Stomach (tissue), 9 donors: ENCODE results near the gene UQCRFS1. TPM values are rescaled to one million over a fixed set of nuclear protein-coding genes. Genes with fewer than 3 reads are reported as not detected.

ENCODE experiments used
- DNase-seq, 2 donors: peaks; one replicate each; pipeline versions ENCODE4 v3.0.0 to v3.0.0-alpha.2; 2013 to 2019
- H3K27ac ChIP-seq, 5 donors: fragments of 200-600 bp in 4 of 5; sonication (generic) in 4 of 5; one replicate each; pipeline ENCODE4 v1.5.1; 2013 to 2019; ENCODE audit warnings: mild to moderate bottlenecking in 1 of 5, moderate library complexity in 1 of 5
- H3K27me3 ChIP-seq, 3 donors: fragments of 200-600 bp; sonication (generic); one replicate each; pipeline ENCODE4 v1.5.1; 2017 to 2019; ENCODE audit warnings: mixed run types in 1 of 3
- H3K36me3 ChIP-seq, 4 donors: fragments of 200-600 bp; sonication (generic); 1 replicate in 3 of 4; 2 replicates in 1 of 4; pipeline ENCODE4 v1.5.1; 2016 to 2019
- H3K4me1 ChIP-seq, 4 donors: fragments of 200-600 bp; sonication (generic); one replicate each; pipeline ENCODE4 v1.5.1; 2016 to 2019
- H3K4me3 ChIP-seq, 4 donors: fragments of 200-600 bp; sonication (generic) in 3 of 4; one replicate each; pipeline ENCODE4 v1.5.1; 2016 to 2019; ENCODE audit warnings: mild to moderate bottlenecking in 1 of 4
- H3K9me3 ChIP-seq, 4 donors: fragments of 200-600 bp; sonication (generic); one replicate each; pipeline ENCODE4 v1.5.1; 2016 to 2019
- EP300 ChIP-seq: sonication (generic); formaldehyde crosslinking; IDR thresholded peaks from one replicate; pipeline ENCODE4 v1.6.1; 2017; ENCODE audit warnings: antibody characterized with exemption
- POLR2A ChIP-seq, 4 donors: fragments of 450-650 bp; IDR thresholded peaks; one replicate each; pipeline ENCODE4 v1.6.1; 2016; ENCODE audit warnings: antibody characterized with exemption in 4 of 4, control low read depth in 2 of 4, mild to moderate bottlenecking in 1 of 4, moderate library complexity in 1 of 4
- POLR2AphosphoS5 ChIP-seq, 3 donors: sonication (generic); formaldehyde crosslinking; IDR thresholded peaks; one replicate each; pipeline ENCODE4 v1.6.1; 2016; ENCODE audit warnings: antibody characterized with exemption in 3 of 3
- whole genome bisulfite sequencing, 5 donors: extraction: QIAGEN DNeasy Blood & Tissue Kit in 3 of 5; methylation state at CpG; one replicate each; pipeline versions ENCODE4 v1.1.5 to v1.1.7; 2013 to 2018; 5-methylcytosine and 5-hydroxymethylcytosine counted together
- intact Hi-C: fragments of 100-400 bp; cut with DNase I; formaldehyde crosslinking; loops from one replicate; pipeline ENCODE4 v1.15.1; 2023; ENCODE audit warnings: low total_unique reads
- polyA plus RNA-seq, 3 donors: library from polyadenylated mRNA; stranded (reverse); fragments of 200-250 nt; gene quantifications; one replicate each; pipeline ENCODE4 v1.2.3, GENCODE V29; 2013
- total RNA-seq, 5 donors: library from RNA; depleted of rRNA; stranded (reverse); fragments of >200 nt; gene quantifications; one replicate each; pipeline versions ENCODE4 v1.1.0 to v1.2.3, GENCODE V29; 2014 to 2016
- TF ChIP-seq, protein P1 (sequence below), 7 experiments: fragments of 450-650 bp in 4 of 7; fragments of 200-600 bp in 3 of 7; sonication (generic) in 3 of 7; IDR thresholded peaks; one replicate each; pipeline ENCODE4 v1.5.1; 2016 to 2019; ENCODE audit warnings: antibody characterized with exemption in 7 of 7, control low read depth in 2 of 7, mild to moderate bottlenecking in 1 of 7
- donor health status: healthy with polysubstance abuse.
- donor health status: Bipolar disorder and iron deficiency.
- donor health status: healthy.

Gene UQCRFS1
- total and polyA plus RNA-seq, 8 donors = 17.0 to 84.9 (median 40.6) TPM

DNA sequence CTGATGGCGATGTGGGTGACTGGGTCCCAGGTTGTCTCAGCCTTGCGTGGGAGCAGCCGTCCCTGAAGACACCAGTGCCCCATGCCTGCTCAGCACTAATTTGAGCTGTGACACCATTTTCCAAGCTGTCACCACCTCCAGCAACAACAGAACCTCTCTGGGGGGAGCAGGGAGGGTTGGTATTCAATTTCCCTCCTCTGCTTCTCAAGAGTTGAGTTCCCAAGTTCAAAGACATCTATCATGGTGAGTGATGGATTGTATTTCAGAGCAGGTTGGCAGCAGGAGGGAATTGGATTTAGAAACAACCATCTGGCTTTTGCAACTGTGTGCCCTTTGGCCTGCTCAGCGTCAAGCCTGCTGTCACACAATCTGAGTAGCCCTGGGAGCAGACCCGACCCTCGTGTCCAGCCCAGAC, 46.9 kb upstream of the UQCRFS1 start:
- H3K4me3 ChIP-seq = no peak overlapping the region
- H3K9me3 ChIP-seq = no peaks in the 10 kb centered on the region
- H3K27me3 ChIP-seq = peaks cover 0 to 37% (median 0%) of the 10 kb centered on the region in 3 donors
- no peak for DNase-seq
- H3K27ac ChIP-seq = no peak overlapping the region
- TF ChIP-seq EP300 = no peak
- TF ChIP-seq, protein P1, sequence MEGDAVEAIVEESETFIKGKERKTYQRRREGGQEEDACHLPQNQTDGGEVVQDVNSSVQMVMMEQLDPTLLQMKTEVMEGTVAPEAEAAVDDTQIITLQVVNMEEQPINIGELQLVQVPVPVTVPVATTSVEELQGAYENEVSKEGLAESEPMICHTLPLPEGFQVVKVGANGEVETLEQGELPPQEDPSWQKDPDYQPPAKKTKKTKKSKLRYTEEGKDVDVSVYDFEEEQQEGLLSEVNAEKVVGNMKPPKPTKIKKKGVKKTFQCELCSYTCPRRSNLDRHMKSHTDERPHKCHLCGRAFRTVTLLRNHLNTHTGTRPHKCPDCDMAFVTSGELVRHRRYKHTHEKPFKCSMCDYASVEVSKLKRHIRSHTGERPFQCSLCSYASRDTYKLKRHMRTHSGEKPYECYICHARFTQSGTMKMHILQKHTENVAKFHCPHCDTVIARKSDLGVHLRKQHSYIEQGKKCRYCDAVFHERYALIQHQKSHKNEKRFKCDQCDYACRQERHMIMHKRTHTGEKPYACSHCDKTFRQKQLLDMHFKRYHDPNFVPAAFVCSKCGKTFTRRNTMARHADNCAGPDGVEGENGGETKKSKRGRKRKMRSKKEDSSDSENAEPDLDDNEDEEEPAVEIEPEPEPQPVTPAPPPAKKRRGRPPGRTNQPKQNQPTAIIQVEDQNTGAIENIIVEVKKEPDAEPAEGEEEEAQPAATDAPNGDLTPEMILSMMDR (IDR thresholded peaks at IDR 0.05) = no peak
- no peak for TF ChIP-seq POLR2A (IDR thresholded peaks at IDR 0.05)
- TF ChIP-seq POLR2AphosphoS5 (IDR thresholded peaks at IDR 0.05) = no peak
- H3K36me3 ChIP-seq = no peaks in the 10 kb centered on the region
- H3K4me1 ChIP-seq = no peaks in the 10 kb centered on the region
- 52 to 66% (median 63%) methylated on average over 6 of the region's 6 CpGs for WGBS, 5 donors
- intact Hi-C loops = no loop called here

DNA sequence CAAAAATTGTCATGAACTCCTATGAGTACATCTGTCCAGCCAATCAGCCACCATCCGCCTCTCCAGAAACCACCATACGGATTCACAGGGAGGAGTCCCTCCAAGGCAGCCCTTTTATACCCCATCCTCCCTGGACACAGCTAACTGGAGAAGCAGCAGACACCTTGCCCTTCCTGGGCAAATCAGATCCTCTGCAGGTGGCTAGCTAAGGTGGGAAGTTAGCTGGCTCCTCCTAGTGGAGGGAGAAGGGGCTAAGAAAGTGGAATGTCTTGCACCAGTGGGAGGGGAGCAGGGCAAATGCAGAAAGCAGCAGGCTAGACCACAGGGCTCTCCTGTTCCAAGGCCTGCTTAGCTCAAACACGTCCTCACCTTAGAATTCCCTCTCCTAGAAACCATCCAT, 46.2 kb upstream of the UQCRFS1 start:
- no peaks in the 10 kb centered on the region for H3K4me1 ChIP-seq
- DNase-seq = no peak
- H3K27ac ChIP-seq = no peak overlapping the region
- no peak overlapping the region for H3K4me3 ChIP-seq
- H3K36me3 ChIP-seq = no peaks in the 10 kb centered on the region
- intact Hi-C loops = no loop called here
- no peaks in the 10 kb centered on the region for H3K9me3 ChIP-seq
- TF ChIP-seq POLR2AphosphoS5 (IDR thresholded peaks at IDR 0.05) (no peak), EP300 (no peak), POLR2A (IDR thresholded peaks at IDR 0.05) (no peak)
- TF ChIP-seq, protein P1 (IDR thresholded peaks at IDR 0.05) = no peak
- 66 to 82% (median 79%) methylated on average over 3 of the region's 3 CpGs for WGBS, 5 donors
- peaks cover 0 to 42% (median 0%) of the 10 kb centered on the region in 3 donors for H3K27me3 ChIP-seq

DNA sequence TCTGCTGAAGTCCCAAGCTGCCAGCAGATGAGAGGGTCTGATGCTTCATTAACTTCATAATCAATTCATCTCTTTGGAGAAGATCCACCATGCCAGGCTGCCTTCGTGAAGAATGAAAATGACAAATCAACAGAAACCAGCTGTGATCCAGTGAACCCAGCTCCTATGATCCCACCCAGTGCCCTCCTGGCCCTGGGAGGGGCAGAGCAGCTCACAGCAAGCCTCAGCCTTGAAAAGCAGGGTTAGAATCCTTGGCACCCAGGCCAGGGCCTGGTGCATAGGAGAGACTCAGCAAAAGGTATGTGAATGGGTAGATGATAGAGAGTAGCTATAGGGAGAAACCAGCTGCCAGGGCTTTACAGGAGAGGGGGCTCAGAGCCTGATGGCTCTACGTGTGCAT, 43.6 kb upstream of the UQCRFS1 start:
- Histone ChIP-seq H3K36me3 (no peaks in the 10 kb centered on the region), H3K27ac (no peak overlapping the region), H3K4me1 (no peaks in the 10 kb centered on the region), H3K27me3 (peaks cover 0 to 24% (median 0%) of the 10 kb centered on the region in 3 donors), H3K4me3 (no peak overlapping the region), H3K9me3 (no peaks in the 10 kb centered on the region)
- 51 to 66% (median 54%) methylated on average over 2 of the region's 2 CpGs for WGBS, 5 donors
- intact Hi-C loops = no loop called here
- DNase-seq = no peak
- TF ChIP-seq POLR2A (IDR thresholded peaks at IDR 0.05) = no peak
- TF ChIP-seq POLR2AphosphoS5 (IDR thresholded peaks at IDR 0.05) = no peak
- TF ChIP-seq, protein P1 (IDR thresholded peaks at IDR 0.05) = no peak

DNA sequence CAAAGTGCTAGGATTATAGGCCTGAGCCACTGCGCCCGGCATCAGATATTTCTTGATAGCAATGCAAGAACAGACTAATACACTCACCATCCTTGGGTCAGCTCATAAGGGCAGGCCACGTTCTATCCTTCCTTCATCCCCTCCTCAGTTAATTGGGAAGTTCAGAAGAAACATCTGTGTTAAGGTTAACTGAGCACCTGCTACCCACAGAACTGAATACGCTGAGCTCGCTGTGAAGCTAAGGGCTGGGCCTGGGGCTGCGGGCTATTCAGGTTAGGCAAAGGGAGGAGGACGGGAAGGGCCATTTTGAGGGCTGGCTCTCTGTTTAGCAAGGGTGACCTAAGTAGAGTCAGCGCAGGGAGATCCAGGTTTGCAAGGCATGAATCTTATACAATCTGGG, 43.0 kb upstream of the UQCRFS1 start:
- Histone ChIP-seq H3K4me1 (no peaks in the 10 kb centered on the region), H3K4me3 (no peak overlapping the region), H3K36me3 (no peaks in the 10 kb centered on the region), H3K27ac (no peak overlapping the region), H3K9me3 (no peaks in the 10 kb centered on the region), H3K27me3 (peaks cover 0 to 24% (median 0%) of the 10 kb centered on the region in 3 donors)
- no peak for DNase-seq
- WGBS, 5 donors = 89 to 96% (median 93%) methylated on average over 8 of the region's 8 CpGs
- no peak for TF ChIP-seq POLR2AphosphoS5 (IDR thresholded peaks at IDR 0.05)
- TF ChIP-seq, protein P1 (IDR thresholded peaks at IDR 0.05) = no peak
- TF ChIP-seq POLR2A (IDR thresholded peaks at IDR 0.05) = no peak
- TF ChIP-seq EP300 = no peak
- intact Hi-C loops = no loop called here
